GM19455 (cell line): ENCODE measurements around the gene TRABD.
"Not testable (repeated sequence)": the region's sequence is repeated elsewhere in the genome, so short reads cannot be mapped to it uniquely, and the experiment has no call there.

Experiments used
- ATAC-seq: cut with Tn5 transposase; IDR thresholded peaks from one replicate; pipeline ENCODE4 v1.9.1; 2021; ENCODE audit not compliant: unreplicated experiment

TRABD gene, protein sequence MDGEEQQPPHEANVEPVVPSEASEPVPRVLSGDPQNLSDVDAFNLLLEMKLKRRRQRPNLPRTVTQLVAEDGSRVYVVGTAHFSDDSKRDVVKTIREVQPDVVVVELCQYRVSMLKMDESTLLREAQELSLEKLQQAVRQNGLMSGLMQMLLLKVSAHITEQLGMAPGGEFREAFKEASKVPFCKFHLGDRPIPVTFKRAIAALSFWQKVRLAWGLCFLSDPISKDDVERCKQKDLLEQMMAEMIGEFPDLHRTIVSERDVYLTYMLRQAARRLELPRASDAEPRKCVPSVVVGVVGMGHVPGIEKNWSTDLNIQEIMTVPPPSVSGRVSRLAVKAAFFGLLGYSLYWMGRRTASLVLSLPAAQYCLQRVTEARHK

DNA sequence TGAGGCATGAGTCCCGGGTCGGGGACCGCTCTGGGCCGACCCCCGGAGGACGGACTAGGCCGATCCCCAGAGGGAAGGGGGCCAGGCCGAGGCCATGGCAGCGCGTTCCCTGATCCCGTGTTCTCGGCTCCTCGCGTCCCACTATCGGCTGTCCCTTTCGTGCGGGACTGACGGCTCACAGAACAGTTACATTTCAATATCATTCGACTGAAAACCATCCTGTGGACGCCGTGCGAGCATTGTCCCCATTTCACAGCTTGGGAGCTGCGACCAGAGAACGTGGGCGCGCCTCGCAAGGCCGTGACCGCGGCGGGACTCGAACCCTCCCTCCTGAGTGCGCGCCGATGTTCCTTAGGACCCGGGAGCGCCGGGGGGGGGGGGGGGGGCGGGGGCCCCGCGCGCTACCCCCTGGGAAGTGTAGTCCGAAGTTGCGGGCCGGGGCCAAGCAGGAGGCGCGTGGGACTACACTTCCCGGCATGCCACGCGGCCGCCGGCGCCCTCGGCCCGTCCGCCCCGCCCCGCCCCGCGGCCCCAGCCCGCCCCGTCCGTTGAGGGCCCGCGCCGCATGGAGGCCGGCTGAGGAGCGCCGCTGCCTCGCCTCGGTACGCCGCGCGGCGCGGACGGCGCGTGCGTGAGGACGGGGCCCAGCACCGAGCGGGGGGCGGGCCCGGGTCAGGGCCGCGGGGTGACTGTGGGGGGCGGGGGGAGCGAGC is at the start of gene TRABD:
Gene TRABD, plus strand, starts transcription at position 539 of the 713 bp plus-strand sequence. CDS start 7,148 bp downstream, outside the sequence.
- no peak for ATAC-seq

DNA sequence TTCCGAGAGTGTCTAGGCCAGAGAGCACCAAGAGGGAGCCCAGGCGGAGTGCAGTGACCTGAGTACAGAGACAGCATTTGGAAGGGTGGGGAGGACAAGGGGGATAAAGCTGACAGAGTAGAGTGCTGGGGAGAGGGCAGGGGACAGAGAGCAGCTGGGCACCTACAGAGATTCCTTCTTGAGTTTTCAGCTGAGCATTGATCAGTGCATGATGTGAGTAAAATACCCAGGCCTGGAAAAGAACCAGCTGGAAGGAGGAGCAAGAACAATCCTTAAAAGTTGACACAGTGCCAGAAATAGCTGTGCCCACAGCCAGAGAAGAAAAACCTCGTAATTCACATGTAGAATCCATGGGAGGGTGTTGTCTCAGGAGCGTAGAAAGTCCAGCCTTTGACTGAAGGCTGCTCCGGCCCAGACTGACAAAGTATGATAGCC is 49.1 kb upstream of the TRABD start:
- ATAC-seq = no peak

DNA sequence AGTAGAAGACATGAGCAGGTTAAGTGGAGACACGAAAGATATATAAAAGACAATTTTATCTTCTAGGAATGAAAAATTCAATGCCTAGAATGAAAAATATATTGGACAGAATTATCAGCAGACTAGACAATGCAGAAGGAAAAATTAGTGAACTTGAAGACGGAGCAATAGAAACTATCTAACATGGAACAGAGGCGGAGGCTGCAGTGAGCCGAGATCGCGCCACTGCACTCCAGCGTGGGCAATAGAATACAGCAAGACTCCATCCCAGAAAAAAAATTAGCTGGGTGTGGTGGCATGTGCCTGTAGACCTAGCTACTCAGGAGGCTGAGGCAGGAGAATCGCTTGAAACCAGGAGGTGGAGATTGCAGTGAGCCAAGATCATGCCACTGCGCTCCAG is 48.4 kb upstream of the TRABD start:
- not testable (repeated sequence) for ATAC-seq

DNA sequence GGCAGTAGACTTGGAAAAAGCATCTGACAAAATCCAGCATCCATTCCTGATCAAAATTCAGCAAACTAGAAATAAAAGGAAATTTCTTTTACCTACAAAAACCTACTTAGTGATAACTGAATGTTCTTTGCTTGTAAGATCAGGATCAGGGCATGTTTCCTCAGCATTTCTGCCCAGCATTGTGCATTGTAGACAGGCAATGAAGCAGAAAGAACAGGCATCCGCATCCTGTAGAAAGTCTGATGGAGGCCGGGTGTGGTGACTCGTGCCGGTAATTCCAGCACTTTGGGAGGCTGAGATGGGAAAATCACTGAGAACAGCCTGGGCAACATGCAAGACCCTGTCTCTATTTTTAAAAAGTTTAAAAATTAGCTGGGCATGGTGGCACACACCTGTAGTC is 47.7 kb upstream of the TRABD start:
- ATAC-seq = no peak

DNA sequence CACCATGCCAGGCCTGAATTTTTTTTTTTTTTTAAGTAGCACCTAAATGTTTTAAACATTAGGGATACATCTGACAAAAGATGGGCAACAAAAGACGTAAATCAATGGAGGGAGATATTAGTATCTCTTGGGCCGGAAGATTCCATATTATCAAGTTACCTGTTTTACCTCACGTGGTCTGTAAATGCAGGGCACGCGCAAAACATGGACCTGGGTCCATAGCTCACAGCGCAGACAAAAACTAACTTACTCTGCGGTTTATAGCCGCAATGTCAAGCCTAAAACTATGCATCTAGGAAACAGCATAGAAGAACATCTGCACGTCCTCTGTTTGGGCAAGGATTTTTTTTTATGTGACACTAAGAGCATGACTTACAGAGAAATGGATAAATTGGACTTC is 46.7 kb upstream of the TRABD start:
- ATAC-seq = no peak

DNA sequence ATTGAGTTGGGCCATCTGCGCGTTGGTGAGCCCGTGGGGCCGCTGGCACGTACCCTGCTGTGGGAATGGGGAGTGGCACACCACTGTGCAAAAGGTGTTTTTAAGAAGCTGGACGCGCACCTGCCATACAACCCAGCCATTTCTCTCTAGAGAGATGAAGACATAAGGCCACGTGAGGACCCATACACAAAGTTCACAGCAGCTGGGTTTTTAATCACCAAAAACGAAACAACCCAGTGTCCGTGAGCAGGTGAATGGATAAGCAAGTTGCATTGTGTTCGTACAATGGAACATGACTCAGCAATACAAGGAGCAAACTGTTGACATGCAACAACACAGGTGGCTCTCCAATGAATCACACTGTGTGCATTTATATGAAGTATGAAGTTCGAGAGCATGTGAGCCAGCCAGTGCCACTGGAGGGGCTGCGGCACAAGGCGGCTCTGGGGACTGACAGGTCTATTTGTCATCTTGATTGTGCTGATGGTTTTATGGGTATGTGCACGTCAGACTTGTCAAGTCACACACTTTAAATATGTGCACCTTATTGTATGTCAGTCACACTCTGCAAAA is 45.8 kb upstream of the TRABD start:
- ATAC-seq = no peak

DNA sequence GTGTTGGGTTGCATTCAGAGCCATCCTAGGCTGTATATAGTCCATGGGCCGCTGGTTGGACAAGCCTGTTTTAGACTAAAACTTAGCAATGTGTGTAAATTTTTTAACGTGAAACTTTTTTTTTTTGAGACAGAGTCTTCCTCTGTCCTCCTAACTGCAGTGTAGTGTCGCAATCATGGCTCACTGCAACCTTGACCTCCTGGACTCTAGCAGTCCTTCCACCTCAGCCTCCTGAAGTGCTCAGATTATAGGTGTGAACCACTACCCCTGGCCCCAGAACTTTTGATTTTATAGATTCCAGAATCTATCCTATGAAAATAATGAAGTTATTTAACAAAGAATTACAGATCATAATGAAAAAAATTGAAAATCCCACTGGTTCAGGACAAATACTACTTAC is 45.1 kb upstream of the TRABD start:
- ATAC-seq = no peak

DNA sequence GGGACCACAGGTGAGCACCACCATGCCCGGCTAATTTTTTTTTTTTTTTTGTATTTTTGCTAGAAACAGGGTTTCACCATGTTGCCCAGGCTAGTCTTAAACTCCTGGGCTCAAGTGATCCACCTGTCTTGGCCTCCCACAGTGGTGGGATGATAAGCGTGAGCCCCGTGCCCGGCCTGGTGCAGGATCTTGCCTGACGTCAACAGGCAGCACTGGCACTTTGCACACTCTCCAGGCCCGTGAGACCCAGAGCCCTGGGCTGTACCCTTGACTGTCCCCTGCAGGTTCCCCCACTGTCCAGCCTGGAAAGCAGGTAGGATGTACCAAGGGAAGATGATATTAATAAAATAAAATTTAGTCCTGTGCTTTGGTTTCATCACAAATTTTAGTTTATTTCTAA is 44.3 kb upstream of the TRABD start:
- no peak for ATAC-seq

DNA sequence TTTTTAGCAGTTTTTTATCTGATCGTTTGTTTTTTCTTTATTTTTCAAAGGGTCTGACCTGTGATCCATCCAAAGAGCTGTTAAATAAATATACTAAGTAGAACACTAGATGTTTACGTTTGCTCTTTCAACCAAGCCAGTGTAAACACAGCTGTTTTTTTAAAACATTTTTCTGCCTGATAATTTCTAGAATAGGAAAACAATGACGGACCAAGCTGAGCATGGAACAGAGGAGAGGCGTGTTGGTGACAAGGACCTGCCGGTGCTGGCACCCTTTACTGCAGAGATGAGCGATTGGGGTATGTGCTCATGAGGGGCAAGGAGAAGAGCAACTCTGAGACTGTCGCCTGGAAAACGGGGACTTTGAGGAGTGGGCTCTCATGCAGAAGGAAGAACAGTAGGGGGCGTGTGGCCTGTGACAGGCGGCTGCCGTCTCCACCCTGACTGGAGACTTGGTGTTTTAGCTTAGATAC is 43.8 kb upstream of the TRABD start:
- no peak for ATAC-seq

DNA sequence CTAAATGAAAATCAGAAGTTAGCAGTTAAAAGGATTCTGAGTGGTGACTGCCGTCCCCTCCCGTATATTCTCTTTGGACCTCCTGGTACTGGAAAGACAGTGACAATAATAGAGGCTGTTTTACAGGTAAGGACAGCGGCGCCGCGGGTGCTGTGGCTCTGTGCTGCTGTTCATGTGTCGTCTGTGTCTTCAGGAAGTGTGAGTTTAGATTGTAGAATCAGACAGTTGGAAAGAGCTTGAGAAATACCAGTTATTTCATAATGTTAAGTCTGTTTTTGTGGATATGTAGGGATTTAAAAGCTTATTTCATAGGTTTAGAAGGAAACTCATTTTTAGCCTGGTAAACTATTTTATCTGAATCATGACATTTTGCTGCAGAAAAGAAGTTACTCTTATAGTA is 42.6 kb upstream of the TRABD start:
- no peak for ATAC-seq

DNA sequence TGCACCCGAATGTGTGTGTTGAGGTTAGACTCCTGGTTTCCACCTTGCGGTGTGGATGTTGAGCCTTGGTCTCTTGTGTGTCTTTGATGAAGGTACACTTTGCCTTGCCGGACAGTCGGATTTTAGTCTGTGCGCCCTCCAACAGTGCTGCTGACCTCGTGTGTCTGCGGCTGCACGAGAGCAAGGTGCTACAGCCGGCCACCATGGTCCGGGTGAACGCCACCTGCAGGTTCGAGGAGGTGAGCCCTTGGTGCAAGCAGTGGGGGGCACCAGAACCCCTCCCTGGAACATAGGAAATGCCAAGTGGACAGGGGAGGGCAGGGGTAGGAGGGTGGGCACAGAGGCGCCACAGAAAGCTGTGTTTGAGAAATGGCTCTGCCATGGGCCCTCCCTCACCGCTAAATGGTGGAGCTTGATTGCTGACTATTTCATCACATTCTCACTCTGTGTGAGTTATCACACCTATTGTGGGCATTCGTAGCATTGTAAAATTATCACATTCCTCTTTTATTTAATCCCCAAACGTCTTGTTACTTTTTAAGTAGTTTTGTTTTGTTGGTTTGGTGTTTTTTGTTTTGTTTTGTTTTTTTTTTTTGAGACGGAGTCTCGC is 41.6 kb upstream of the TRABD start:
- no peak for ATAC-seq

DNA sequence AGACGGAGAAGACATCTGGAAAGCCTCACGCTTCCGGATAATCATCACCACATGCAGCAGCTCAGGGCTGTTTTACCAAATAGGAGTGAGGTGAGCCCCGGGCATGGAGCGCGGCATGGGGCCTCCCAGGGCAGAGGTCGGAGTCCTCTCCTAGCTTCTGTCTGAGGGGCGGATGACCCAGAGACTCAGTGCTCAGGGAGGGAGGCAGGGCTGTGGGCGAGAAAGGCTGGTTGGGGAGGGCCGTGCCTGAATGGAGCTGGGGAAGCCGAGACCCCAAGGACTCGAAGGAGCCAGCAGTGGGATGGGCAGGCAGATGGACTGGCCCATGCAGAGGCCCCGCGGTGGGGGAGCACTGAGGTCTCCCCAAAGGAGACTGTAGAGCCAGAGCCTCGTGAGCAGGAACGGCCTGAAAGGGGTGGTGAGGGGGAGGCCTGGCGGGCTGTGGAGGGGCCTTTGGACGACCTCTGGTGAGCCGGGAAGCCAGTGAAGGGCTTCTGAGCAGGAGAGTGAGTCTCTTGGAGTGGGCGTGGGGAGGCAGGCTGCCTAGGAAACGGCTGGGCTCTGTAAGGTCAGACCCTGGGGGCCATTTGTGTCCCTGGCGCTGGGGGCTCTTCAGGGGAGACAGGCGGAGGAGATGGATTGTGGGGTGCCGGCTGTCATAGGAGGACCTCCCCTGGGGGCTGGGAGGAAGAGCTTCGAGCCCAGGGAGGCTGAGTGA is 39.8 kb upstream of the TRABD start:
- ATAC-seq = no peak

DNA sequence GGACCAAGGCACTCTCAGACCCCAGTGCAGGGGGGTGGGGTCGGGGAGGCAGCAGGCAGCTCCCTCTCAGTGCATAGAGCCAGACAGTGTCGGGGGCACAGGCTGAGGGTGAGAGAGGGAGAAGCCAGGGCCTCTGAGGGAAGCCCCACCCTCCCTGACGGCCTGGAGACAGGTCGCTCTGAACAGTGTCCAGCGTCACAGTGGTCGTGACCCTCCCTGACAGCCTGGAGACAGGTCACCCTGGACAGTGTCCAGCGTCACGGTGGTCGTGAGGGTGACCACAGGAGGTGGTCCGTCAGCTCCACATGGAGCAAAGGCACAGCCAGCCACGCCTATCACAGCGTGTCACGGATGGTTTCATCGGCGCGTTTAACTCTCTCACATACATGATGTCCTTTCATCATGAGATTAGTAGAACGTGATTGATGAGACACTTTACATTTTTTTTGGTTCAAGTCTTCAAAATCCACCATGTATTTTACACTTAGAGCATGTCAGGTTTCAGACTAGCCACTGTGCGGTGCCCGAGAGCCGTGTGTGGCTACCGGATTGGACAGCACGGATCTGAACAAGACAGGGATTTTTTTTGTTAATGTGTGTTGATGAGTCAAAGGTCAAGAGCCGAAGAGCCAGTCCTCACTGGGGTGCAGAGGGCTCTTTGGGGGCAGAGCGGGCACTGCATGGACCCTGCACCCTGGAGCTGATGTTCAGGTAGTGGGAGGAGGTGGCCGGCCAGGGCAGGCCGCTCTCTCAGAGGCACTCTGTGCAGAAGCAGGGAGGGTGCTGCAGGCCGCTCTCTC is 39.1 kb upstream of the TRABD start:
- ATAC-seq = no peak

DNA sequence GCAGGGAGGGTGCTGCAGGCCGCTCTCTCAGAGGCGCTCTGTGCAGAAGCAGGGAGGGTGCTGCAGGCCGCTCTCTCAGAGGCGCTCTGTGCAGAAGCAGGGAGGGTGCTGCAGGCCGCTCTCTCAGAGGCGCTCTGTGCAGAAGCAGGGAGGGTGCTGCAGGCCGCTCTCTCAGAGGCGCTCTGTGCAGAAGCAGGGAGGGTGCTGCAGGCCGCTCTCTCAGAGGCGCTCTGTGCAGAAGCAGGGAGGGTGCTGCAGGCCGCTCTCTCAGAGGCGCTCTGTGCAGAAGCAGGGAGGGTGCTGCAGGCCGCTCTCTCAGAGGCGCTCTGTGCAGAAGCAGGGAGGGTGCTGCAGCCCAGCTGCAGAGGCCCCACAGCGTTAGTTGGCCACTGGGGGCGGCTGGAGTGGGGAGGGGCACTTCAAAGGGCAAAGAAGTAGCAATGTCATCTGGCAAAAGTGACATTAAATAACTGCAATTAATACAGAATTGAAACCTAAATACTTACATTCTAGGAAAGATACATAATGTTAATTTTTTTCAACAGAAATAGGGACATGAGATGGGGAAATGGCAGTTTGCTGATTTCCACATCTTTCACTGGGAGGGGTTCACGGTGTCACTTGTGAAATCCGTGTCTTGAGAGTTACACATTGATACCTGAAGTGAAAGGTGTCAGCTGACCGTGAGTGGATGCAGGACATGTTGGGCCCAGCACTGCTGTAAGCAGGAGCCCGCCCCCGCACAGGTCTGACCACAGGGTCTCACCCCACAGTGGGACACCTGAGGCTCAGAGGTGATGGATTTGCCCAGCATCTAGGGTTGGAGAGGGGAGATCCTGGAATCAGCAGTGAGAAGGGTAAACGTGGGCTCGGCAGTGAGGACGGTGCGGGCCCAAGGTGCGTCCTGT is 38.2 kb upstream of the TRABD start:
- not testable (repeated sequence) for ATAC-seq

DNA sequence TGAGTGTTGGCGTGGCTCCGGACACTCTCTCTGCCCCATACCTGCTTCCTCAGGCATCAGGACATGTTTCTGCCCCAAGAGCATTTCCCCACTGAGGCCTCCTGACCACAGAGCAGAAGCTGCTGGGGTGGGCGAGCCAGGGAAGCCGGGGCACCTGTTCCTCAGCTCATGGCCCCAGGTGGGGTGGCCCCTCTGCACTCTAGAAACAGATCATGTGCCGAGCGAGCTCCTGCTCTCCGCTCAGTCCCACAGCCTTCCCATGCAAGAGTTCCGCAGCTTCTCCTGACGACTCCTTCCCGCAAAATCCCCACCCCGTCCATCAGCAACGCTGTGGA is 37.6 kb upstream of the TRABD start:
- no peak for ATAC-seq

DNA sequence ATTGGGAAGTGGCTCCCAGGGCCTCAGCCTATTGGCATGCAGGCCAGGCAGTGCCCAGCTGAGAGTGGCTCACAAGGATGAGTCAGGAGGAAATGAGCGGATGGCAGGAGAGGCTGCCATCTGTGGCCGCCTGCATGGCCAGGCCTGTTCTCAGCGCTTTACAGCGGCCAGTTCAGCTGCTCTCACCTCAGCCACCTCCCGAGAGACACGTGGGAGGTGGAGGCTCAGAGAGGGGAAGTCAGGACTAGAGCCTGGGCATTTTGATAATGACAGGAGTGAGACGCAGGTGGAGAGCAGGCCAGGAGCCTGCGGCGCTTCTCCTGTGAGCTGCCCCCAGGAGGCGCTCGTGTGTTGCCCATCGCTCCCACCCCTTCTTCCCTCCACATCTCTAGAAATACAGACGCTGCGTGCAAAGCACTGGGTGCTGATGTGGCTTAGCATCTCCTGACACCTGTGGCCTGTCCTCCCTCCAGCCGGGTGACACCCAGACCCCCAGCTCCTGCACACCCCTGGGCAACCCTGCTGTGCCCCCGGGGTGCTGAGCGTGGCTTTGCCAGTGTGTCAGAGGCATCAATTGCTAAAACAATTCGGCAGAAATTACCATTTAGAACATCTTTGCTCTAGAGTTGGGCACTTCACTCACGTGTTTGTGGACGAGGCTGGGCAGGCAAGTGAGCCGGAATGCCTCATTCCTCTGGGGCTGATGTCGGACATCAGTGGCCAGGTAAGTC is 36.6 kb upstream of the TRABD start:
- ATAC-seq = no peak

DNA sequence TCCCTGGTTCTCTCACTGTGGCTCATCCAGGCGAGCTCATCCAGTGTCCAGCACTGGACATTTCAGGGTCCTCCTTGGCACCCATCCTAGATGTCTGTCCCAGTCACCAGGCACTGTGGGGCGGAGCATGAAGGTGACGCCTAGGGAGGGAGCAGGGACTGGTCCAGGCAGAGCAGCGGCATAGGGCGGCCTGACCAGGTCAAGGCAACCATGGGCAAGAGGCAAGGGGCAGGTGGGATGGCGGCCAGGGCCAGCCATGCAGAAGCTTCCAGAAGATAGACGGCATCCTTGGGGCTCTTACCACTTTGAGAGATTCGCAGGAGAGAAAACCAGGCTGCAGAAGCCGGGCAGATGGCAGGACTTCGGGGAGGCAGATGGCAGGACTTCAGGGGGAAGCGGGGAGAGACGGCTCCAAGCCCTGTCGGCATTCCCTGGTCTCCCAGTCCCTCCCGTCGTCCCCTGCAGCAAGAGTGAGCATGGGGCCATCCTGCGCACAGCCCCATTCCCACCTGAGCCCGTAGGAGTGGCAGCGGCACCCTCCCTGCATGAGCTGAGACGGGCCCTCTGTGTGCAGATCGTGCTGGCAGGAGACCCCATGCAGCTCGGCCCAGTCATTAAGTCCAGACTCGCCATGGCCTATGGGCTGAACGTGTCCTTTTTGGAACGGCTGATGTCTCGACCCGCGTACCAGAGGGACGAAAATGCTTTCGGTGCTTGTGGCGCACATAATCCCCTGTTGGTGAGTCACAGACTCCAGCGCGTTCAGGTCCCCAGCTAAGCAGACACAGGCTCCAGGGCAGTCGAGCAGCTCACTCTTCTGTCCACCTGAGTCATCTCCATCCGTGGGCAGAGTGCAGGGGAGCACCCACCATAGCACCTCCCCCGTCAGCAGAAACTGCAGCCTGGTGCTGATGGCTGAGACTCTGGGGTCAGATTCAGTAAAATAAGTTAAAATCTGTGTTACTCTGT is 35.3 kb upstream of the TRABD start:
- no peak for ATAC-seq
